ENCODE data around the gene CILP2.

CILP2 gene

GRCh38 chr19:19544954-19545591 lies 7.0 kb downstream of the CILP2 start:
- DNase-seq = no peak

GRCh38 chr19:19545707-19546106 lies 7.6 kb downstream of the CILP2 start:
- DNase-seq = no peak

GRCh38 chr19:19546751-19547162 lies 8.7 kb downstream of the CILP2 start:
- no peak for DNase-seq

- DNase-seq = no peak
These were observed 9.7 kb downstream of the CILP2 start for GRCh38 chr19:19547674-19548336.

- DNase-seq = no peak
These were observed 11.1 kb downstream of the CILP2 start for GRCh38 chr19:19548915-19549759.

GRCh38 chr19:19549804-19550464 lies 11.9 kb downstream of the CILP2 start:
- no peak for DNase-seq

GRCh38 chr19:19550485-19550929 lies 12.4 kb downstream of the CILP2 start:
- DNase-seq = no peak

GRCh38 chr19:19550972-19551852 lies 13.1 kb downstream of the CILP2 start:
- DNase-seq = no peak

GRCh38 chr19:19551853-19552192 lies 13.8 kb downstream of the CILP2 start:
- DNase-seq = no peak

- peak; percentile 43 for DNase-seq
These were observed 14.7 kb downstream of the CILP2 start for GRCh38 chr19:19552798-19553197.

GRCh38 chr19:19553670-19554069 lies 15.6 kb downstream of the CILP2 start:
- no peak for DNase-seq

- peak; percentile 78 for DNase-seq
These were observed 16.3 kb downstream of the CILP2 start for GRCh38 chr19:19554074-19555023.

- DNase-seq = no peak
These were observed 20.0 kb downstream of the CILP2 start for GRCh38 chr19:19558055-19558454.

GRCh38 chr19:19558636-19559035 lies 20.6 kb downstream of the CILP2 start:
- no peak for DNase-seq

- no peak for DNase-seq
These were observed 21.9 kb downstream of the CILP2 start for GRCh38 chr19:19559931-19560330.

GRCh38 chr19:19561946-19562664 lies 24.0 kb downstream of the CILP2 start:
- no peak for DNase-seq

GRCh38 chr19:19562665-19563347 lies 24.7 kb downstream of the CILP2 start:
- no peak for DNase-seq

GRCh38 chr19:19563348-19563848 lies 25.3 kb downstream of the CILP2 start:
- no peak for DNase-seq

- no peak for DNase-seq
These were observed 28.2 kb downstream of the CILP2 start for GRCh38 chr19:19566306-19566705.

GRCh38 chr19:19567391-19567790 lies 29.3 kb downstream of the CILP2 start:
- no peak for DNase-seq

Data from suppressor macrophage treated with lipopolysaccharide for 4 hours (primary cell).